GM12891 (cell line): Measurements from ENCODE around the gene RAP2B.
"Not testable (repeated sequence)": the region's sequence is repeated elsewhere in the genome, so short reads cannot be mapped to it uniquely, and the experiment has no call there.

Experiments used
- POLR2A ChIP-seq: IDR thresholded peaks from 2 replicates; pipeline ENCODE4 v1.6.1; 2011; ENCODE audit warnings: low read depth, low read length, control low read depth
- POLR2AphosphoS5 ChIP-seq: IDR thresholded peaks from 2 replicates; pipeline ENCODE4 v1.6.1; 2011; ENCODE audit warnings: low read depth, low read length, control low read depth
- SPI1 ChIP-seq: IDR thresholded peaks from 2 replicates; pipeline ENCODE4 v1.6.1; 2011; ENCODE audit warnings: low read depth, low read length, control low read depth
- TAF1 ChIP-seq: IDR thresholded peaks from 2 replicates; pipeline ENCODE4 v1.6.1; 2011; ENCODE audit warnings: low read depth, low read length, control low read depth

DNA sequence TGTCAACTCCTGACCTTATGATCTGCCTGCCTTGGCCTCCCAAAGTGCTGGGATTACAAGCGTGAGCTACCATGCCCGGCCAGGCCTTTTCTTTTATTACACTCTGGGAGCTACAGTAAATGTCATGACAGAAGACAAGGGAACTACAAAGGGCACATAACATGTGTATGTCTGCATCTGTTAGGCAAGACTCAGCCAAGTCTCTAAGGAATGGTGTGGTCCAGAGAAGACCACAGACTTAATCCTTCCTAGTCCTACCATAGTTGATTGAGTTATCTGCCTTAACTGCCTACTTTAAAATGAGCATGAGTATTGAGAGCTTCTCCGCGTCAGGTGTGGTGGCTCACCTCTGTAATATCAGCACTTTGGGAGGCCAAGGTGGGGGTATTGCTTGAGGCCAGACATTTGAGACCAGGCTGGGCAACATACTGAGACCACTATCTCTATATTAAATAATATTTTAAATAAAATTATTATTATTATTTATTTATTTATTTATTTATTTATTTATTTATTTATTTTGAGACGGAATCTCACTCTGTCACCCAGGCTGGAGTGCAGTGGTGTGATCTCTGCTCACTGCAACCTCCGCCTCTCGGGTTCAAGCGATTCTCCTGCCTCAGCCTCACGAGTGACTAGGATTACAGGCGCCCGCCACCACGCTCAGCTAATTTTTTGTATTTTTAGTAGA is 31.9 kb downstream of the RAP2B start:
- not testable (repeated sequence) for TF ChIP-seq POLR2A, TAF1, POLR2AphosphoS5, SPI1
